ENCODE results near the gene PTGES. TPM values are rescaled to one million over a fixed set of nuclear protein-coding genes. Genes with fewer than 3 reads are reported as not detected.

The PTGES gene
- total RNA-seq, 1 experiment from 2014 or later: 2.5 TPM

- ChIA-PET CTCF (interaction anchor here (3.9 to 14.0 kb wide), 2 partner anchors 38 to 49 kb away, joined by 22 to 101 read pairs; no protein-coding TSS in a partner anchor), POLR2A (no interaction called here)
- DNase-seq (ENCODE audit: low spot score) (no peak), ATAC-seq (no peak)
- Mint-ChIP-seq H3K27ac (no peak overlapping the region), H3K4me1 (0 out of 2 replicates have a peak, but pooled peaks cover 6% of the 10 kb centered on the region), H3K4me3 (no peak overlapping the region), H3K36me3 (no peaks in the 10 kb centered on the region), H3K9me3 (no peaks in the 10 kb centered on the region), H3K27me3 (ENCODE audit: low read depth) (no peaks in the 10 kb centered on the region)
- TF ChIP-seq IRF1 (CRISPR knock-in tag; IDR thresholded peaks at IDR 0.05): no peak
- TF ChIP-seq ATF3 (CRISPR knock-in tag; conservative IDR thresholded peaks at IDR 0.05): no peak
- no peak for TF ChIP-seq ZMAT4 (CRISPR knock-in tag; IDR thresholded peaks at IDR 0.05)
- no peak for TF ChIP-seq ARID4B (CRISPR knock-in tag; IDR thresholded peaks at IDR 0.05; ENCODE audit: borderline replicate concordance)
- no peak for TF ChIP-seq TEAD4 (CRISPR knock-in tag; IDR thresholded peaks at IDR 0.05)
- no peak for TF ChIP-seq TP53 (CRISPR knock-in tag; IDR thresholded peaks at IDR 0.05)
These were observed 22.6 kb upstream of the PTGES start for GRCh38 chr9:129775448-129775798.

- DNase-seq (ENCODE audit: low spot score): no peak
- H3K9me3 Mint-ChIP-seq: no peaks in the 10 kb centered on the region
- ATAC-seq: peak; percentile 79
- POLR2A ChIA-PET: no interaction called here
- no peak overlapping the region for H3K27ac Mint-ChIP-seq
- H3K27me3 Mint-ChIP-seq (ENCODE audit: low read depth): no peaks in the 10 kb centered on the region
- CTCF ChIA-PET: interaction anchor here (3.9 to 14.0 kb wide), 2 partner anchors 37 to 49 kb away, joined by 22 to 101 read pairs; no protein-coding TSS in a partner anchor
- H3K4me1 Mint-ChIP-seq: 0 out of 2 replicates have a peak, but pooled peaks cover 6% of the 10 kb centered on the region
- H3K4me3 Mint-ChIP-seq: no peak overlapping the region
- H3K36me3 Mint-ChIP-seq: no peaks in the 10 kb centered on the region
- TF ChIP-seq FOXJ3 (CRISPR knock-in tag; IDR thresholded peaks at IDR 0.05; ENCODE audit: borderline replicate concordance) (no peak), MYBL2 (CRISPR knock-in tag; IDR thresholded peaks at IDR 0.05) (no peak), FOXP1 (CRISPR knock-in tag; IDR thresholded peaks at IDR 0.05; ENCODE audit: borderline replicate concordance) (peak; percentile 47; the same call in 1 of the 2 replicates), ZBTB43 (CRISPR knock-in tag; IDR thresholded peaks at IDR 0.05) (no peak), NFYB (CRISPR knock-in tag; conservative IDR thresholded peaks at IDR 0.05; ENCODE audit: low read depth) (peak; percentile 54; the same call in 1 of the 2 replicates), ZNF512 (CRISPR knock-in tag; IDR thresholded peaks at IDR 0.05; ENCODE audit: borderline replicate concordance) (peak; percentile 61; the same call in 1 of the 2 replicates), NR2C2 (CRISPR knock-in tag; IDR thresholded peaks at IDR 0.05) (no peak), MXD4 (CRISPR knock-in tag; IDR thresholded peaks at IDR 0.05; ENCODE audit: borderline replicate concordance) (no peak)
- TF ChIP-seq, protein P1, sequence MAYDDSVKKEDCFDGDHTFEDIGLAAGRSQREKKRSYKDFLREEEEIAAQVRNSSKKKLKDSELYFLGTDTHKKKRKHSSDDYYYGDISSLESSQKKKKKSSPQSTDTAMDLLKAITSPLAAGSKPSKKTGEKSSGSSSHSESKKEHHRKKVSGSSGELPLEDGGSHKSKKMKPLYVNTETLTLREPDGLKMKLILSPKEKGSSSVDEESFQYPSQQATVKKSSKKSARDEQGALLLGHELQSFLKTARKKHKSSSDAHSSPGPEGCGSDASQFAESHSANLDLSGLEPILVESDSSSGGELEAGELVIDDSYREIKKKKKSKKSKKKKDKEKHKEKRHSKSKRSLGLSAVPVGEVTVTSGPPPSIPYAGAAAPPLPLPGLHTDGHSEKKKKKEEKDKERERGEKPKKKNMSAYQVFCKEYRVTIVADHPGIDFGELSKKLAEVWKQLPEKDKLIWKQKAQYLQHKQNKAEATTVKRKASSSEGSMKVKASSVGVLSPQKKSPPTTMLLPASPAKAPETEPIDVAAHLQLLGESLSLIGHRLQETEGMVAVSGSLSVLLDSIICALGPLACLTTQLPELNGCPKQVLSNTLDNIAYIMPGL (CRISPR knock-in tag; IDR thresholded peaks at IDR 0.05): no peak
- TF ChIP-seq, protein P2, sequence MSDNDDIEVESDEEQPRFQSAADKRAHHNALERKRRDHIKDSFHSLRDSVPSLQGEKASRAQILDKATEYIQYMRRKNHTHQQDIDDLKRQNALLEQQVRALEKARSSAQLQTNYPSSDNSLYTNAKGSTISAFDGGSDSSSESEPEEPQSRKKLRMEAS (CRISPR knock-in tag; IDR thresholded peaks at IDR 0.05): peak; percentile 44; the same call in 1 of the 2 replicates
- TF ChIP-seq, protein P3, sequence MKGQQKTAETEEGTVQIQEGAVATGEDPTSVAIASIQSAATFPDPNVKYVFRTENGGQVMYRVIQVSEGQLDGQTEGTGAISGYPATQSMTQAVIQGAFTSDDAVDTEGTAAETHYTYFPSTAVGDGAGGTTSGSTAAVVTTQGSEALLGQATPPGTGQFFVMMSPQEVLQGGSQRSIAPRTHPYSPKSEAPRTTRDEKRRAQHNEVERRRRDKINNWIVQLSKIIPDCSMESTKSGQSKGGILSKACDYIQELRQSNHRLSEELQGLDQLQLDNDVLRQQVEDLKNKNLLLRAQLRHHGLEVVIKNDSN (CRISPR knock-in tag; IDR thresholded peaks at IDR 0.05): peak; percentile 65; the same call in 1 of the 2 replicates
- TF ChIP-seq, protein P4, sequence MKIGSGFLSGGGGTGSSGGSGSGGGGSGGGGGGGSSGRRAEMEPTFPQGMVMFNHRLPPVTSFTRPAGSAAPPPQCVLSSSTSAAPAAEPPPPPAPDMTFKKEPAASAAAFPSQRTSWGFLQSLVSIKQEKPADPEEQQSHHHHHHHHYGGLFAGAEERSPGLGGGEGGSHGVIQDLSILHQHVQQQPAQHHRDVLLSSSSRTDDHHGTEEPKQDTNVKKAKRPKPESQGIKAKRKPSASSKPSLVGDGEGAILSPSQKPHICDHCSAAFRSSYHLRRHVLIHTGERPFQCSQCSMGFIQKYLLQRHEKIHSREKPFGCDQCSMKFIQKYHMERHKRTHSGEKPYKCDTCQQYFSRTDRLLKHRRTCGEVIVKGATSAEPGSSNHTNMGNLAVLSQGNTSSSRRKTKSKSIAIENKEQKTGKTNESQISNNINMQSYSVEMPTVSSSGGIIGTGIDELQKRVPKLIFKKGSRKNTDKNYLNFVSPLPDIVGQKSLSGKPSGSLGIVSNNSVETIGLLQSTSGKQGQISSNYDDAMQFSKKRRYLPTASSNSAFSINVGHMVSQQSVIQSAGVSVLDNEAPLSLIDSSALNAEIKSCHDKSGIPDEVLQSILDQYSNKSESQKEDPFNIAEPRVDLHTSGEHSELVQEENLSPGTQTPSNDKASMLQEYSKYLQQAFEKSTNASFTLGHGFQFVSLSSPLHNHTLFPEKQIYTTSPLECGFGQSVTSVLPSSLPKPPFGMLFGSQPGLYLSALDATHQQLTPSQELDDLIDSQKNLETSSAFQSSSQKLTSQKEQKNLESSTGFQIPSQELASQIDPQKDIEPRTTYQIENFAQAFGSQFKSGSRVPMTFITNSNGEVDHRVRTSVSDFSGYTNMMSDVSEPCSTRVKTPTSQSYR (CRISPR knock-in tag; IDR thresholded peaks at IDR 0.05): no peak
These were observed 22.1 kb upstream of the PTGES start for GRCh38 chr9:129774791-129775447.
